Amygdala (tissue), 56 donors: ENCODE data around the gene LRRTM3.

Experiments used
- DNase-seq, 56 donors: peaks; one replicate each; lab custom pipeline; 2025; lab: John Stamatoyannopoulos, UW

LRRTM3 gene

DNA sequence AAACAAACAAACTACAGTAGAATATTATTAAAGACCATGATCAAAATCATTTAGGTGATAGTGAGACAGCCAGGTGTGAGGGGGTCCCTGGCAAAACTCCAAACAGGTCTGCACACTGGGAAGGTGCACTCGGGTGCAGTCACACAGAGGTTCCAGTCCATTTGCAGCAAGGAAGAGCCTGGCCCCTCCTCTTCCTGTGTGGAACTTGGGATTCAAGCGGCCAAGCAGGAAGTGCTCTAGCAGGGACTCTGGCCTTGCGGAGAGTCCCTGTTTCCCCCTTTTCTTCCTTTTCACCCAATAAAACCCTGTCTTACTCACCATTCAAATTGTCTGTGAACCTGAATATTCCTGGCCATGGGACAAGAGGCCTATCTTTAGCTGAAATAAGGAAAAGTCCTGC lies 181.8 kb downstream of the LRRTM3 start:
- no peak for DNase-seq

DNA sequence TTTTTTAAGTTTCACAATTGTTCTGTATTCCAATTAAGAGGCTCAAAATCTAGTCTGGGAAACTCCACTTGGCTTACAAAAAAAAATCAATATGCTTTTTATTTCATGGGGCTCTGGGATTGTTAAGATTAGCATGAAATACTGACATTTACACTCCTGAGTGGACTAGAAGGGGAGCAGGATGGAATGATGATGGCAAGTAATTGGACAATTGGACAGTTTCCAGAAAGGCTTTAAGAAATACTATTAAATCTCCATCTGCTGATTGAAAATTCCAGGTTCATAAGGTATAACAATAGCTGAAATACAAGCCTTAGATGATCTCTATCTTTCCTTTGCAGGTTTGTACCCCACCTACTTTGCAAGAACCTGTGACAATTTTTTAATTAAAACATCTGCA lies 184.4 kb downstream of the LRRTM3 start:
- no peak for DNase-seq

DNA sequence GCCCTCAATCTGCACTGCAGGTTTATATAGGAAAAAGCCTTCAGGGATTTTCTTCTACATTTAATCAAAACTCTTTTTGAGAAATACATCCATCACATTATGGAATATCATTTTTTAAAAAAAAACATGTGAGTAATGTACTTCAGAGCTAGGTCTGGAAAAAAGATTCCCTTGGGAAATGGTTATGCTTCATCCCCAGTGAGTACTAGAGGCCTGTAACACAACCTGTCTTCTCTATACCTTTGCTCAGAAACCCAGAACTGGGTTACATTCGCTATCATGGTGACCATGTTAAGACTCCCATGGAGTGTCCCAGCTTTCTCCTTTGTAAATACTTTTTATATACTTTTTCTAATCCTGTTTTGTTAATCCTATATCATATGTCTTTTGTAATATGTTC lies 186.9 kb downstream of the LRRTM3 start:
- no peak for DNase-seq

DNA sequence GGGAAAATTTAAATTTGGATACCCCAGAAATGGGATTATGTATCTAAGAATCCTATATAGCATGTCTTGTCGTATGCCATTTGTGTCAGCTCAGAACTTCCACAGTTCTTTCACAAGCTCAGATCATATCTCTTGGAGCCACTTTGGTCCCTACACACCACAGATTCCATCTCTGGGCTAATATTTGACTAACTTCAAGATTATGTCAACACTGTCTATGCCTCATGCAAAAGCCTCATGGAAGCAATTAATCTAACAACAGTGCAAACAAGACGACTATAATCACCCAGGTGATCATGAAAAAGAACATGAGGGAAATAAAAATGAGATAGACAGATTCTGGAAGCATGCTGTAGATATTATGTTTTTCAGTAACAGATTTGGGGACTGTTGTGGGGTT lies 189.1 kb downstream of the LRRTM3 start:
- DNase-seq: no peak

DNA sequence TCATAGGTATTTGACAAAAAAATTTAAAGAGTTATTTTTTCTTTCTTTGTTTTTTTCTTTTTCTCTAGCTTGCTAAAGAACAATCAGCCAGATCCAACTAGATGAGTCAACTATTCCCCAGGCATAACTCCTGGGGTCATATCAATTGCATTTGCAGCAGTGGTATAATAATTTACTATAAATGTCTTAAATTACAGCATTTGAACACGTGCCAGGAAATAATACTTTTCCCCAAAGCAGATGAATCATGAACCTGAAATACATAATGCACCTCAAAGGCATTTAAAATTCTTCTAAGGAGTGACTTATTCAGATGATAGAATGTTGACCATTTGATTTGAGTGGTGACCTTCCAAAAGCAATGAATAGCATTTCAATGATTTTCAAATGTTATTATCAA lies 190.1 kb downstream of the LRRTM3 start:
- DNase-seq: no peak

DNA sequence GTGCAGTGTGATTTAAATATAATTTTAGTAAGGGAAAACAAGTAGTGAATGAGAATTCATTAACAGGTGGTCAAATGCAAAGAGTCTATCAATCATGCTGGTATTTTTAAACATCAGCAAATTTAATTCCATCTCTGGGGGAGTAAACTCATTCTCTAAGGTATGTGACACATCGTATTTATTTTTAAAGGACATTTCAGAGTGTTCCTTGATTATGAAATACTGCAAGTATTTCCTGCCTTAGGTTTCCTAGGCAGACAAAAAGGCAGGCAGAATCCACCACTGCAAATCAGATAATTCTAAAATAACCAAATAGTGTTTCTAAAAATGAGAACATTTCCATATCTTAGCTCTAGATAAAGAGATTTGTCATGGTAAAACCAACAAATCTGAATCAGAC lies 193.8 kb downstream of the LRRTM3 start:
- no peak for DNase-seq

DNA sequence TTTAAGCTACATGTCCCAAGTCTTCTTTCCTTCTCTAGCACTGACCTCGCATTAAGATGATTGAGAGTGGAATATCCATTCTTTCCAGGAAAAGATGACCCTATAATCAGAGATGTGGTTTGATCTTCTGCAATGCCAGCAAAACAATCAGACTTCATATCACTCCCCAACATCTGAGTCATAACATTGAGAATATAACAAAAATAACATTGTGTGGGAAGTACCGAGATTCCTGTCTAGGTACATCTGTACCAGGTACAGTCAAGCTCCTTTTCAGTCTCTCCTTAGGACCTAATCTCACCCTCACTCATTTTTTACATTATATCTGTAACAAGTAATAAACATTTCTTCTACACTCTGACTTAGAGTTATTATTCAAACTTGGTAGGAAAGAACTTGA lies 201.6 kb downstream of the LRRTM3 start:
- DNase-seq: no peak

DNA sequence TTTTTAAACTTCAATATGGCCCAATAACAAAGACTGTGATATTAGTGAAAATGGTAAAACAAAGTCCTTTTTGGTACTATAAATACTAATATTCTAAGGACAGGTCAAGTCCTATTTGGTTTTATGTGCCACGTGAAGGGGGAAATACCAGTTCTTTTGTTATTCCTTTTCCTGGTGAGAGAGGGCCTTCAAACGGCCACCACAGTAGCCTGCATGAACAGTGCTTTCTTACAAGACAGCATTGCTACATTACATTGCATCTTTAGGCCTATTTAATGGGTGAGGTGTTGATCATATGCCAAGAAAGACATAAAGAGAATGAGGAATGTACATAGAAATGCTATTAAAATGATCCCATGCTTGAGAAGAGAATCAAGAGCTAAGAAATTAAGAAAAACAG lies 214.8 kb downstream of the LRRTM3 start:
- DNase-seq: no peak

DNA sequence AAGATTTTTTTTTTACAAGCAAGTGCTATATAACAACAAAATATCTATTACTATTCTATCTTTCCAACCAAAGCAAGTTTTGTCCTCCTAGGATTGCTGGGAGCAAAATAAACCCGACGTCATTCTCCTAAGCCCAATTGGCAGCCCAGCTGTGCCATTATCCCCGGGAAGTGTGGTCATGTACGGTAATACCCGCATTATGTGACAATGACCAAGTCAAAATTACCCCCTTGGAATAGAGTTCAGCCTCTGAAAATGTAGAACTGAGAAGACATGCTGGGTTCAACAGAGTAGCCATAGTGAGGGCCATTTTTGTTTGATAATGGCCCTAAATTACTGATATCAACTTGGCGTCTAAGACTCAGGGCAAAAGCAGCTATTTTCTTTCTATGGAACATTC lies 215.5 kb downstream of the LRRTM3 start:
- DNase-seq: no peak

DNA sequence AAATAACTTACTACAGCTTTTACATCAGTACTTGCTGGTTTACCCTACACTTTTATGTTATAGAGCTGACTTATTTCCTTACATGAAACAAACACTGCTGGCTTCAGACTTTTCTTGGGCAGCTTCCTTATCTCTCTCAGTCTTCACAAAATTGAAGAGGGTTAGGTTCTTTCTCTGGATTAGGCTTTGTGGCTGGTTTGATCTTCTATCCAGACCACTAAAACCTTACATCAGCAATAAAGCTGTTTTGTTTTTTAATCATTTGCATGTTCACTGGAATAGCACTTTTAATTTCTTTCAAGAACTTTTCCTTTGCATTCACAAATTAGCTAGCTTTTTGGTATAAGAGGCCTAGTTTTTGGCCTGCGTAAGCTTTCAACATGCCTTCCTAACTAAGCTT lies 218.7 kb downstream of the LRRTM3 start:
- DNase-seq: no peak
